A673 (cell line): Measurements from ENCODE around the gene SH3BP5L. TPM values are rescaled to one million over a fixed set of nuclear protein-coding genes. Genes with fewer than 3 reads are reported as not detected.

Experiments used
- BruUV-seq: library from RNA; stranded (reverse); fragments of 400-500 nt; replicated peaks from 2 replicates; lab custom pipeline; 2021; lab: Mats Ljungman, UMichigan
- CTCF ChIA-PET: fragments of 300-600 bp; sonication (Branson Sonifier 250); formaldehyde crosslinking; loops from one replicate; lab custom pipeline; 2022; ENCODE audit warnings: antibody characterized with exemption; lab: Charles Lee
- POLR2A ChIA-PET: fragments of 300-600 bp; sonication (Branson Sonifier 250); formaldehyde crosslinking; loops from one replicate; lab custom pipeline; 2022; ENCODE audit warnings: antibody characterized with exemption; ENCODE audit not compliant: low non-redundant PET; lab: Charles Lee
- DNase-seq: peaks from one replicate; pipeline ENCODE4 v3.0.0-alpha.2; 2015; ENCODE audit warnings: low spot score
- H3K27ac ChIP-seq: fragments of 200-600 bp; sonication (generic); 2 replicates; pipeline ENCODE4 v1.5.1; 2016; ENCODE audit warnings: mixed run types, low read depth, mild to moderate bottlenecking, mixed read lengths, antibody characterized with exemption, low read length; ENCODE audit not compliant: poor library complexity, severe bottlenecking
- H3K27me3 ChIP-seq: fragments of 200-600 bp; sonication (generic); replicated peaks from 2 replicates; pipeline ENCODE4 v1.6.1; 2017; ENCODE audit warnings: mixed run types, low read depth, mild to moderate bottlenecking, mixed read lengths, antibody characterized with exemption, low read length; ENCODE audit not compliant: insufficient read depth, poor library complexity
- H3K36me3 ChIP-seq: fragments of 200-600 bp; sonication (generic); 2 replicates; pipeline ENCODE4 v1.6.1; 2016; ENCODE audit warnings: mixed run types, mild to moderate bottlenecking, mixed read lengths, antibody characterized with exemption, low read length; ENCODE audit not compliant: insufficient read depth, poor library complexity, severe bottlenecking
- H3K4me1 ChIP-seq: fragments of 200-600 bp; sonication (generic); 2 replicates; pipeline ENCODE4 v1.6.1; 2017; ENCODE audit warnings: mixed run types, mild to moderate bottlenecking, mixed read lengths, antibody characterized with exemption, low read length; ENCODE audit not compliant: insufficient read depth, poor library complexity, severe bottlenecking
- H3K4me3 ChIP-seq: fragments of 200-600 bp; sonication (generic); 2 replicates; pipeline ENCODE4 v1.5.1; 2016; ENCODE audit warnings: low read depth, mixed run types, mild to moderate bottlenecking, mixed read lengths, low read length; ENCODE audit not compliant: poor library complexity, severe bottlenecking
- H3K9me3 ChIP-seq: fragments of 200-600 bp; sonication (generic); 2 replicates; pipeline ENCODE4 v1.6.1; 2016; ENCODE audit warnings: mixed run types, low read depth, mild to moderate bottlenecking, mixed read lengths, antibody characterized with exemption, low read length; ENCODE audit not compliant: poor library complexity, severe bottlenecking
- CTCF ChIP-seq: fragments of 300-800, 200-600 bp; sonication (generic); conservative IDR thresholded peaks from 2 replicates; pipeline ENCODE4 v1.5.1; 2017; ENCODE audit warnings: low read depth, mild to moderate bottlenecking, antibody characterized with exemption, low read length, moderate library complexity, mixed read lengths
- EZH2 ChIP-seq: fragments of 200-600 bp; sonication (generic); IDR thresholded peaks from 2 replicates; pipeline ENCODE4 v1.6.1; 2017; ENCODE audit warnings: borderline replicate concordance, low read depth, mild to moderate bottlenecking, mixed read lengths, antibody characterized with exemption, low read length; ENCODE audit not compliant: poor library complexity, severe bottlenecking
- intact Hi-C: fragments of 100-400 bp; cut with micrococcal nuclease; formaldehyde crosslinking; loops from one replicate; pipeline ENCODE4 v1.10.0; 2022; ENCODE audit not compliant: unreplicated experiment
- total RNA-seq: library from RNA; stranded (reverse); gene quantifications from 2 replicates; pipeline ENCODE4 v1.2.3, GENCODE V29; 2021

The SH3BP5L gene
- total RNA-seq, 1 experiment from 2014 or later, result 28.6 TPM

- no TSS peak for BruUV-seq
- CTCF ChIA-PET, result no interaction called here
- no peak for DNase-seq
- no peak overlapping the region for H3K27ac ChIP-seq
- H3K36me3 ChIP-seq, result no peaks in the 10 kb centered on the region
- intact Hi-C loops, result loop anchor here (5.0 kb wide), 1 partner anchor 154 kb away; no protein-coding TSS in a partner anchor
- H3K27me3 ChIP-seq, result no peaks in the 10 kb centered on the region
- H3K9me3 ChIP-seq, result no peaks in the 10 kb centered on the region
- H3K4me3 ChIP-seq, result no peak overlapping the region
- TF ChIP-seq EZH2 (no peak), CTCF (no peak)
- H3K4me1 ChIP-seq, result no peaks in the 10 kb centered on the region
- POLR2A ChIA-PET, result no interaction called here
Observed at GRCh38 chr1:248786156-248786555, 39.6 kb downstream of the SH3BP5L start.

- ChIA-PET POLR2A (no interaction called here), CTCF (no interaction called here)
- Histone ChIP-seq H3K9me3 (no peaks in the 10 kb centered on the region), H3K36me3 (no peaks in the 10 kb centered on the region), H3K27ac (no peak overlapping the region), H3K4me1 (no peaks in the 10 kb centered on the region), H3K27me3 (no peaks in the 10 kb centered on the region), H3K4me3 (no peak overlapping the region)
- BruUV-seq, result no TSS peak
- intact Hi-C loops, result no loop called here
- TF ChIP-seq EZH2 (no peak), CTCF (no peak)
- DNase-seq, result no peak
Observed at GRCh38 chr1:248783367-248783766, 42.3 kb downstream of the SH3BP5L start.

- H3K36me3 ChIP-seq, result no peaks in the 10 kb centered on the region
- POLR2A ChIA-PET, result no interaction called here
- no peaks in the 10 kb centered on the region for H3K4me1 ChIP-seq
- no peaks in the 10 kb centered on the region for H3K9me3 ChIP-seq
- no peaks in the 10 kb centered on the region for H3K27me3 ChIP-seq
- H3K27ac ChIP-seq, result no peak overlapping the region
- no TSS peak for BruUV-seq
- TF ChIP-seq EZH2, result no peak
- no peak for TF ChIP-seq CTCF
- intact Hi-C loops, result no loop called here
- no peak for DNase-seq
- CTCF ChIA-PET, result no interaction called here
- H3K4me3 ChIP-seq, result no peak overlapping the region
Observed at GRCh38 chr1:248782416-248783141, 43.1 kb downstream of the SH3BP5L start.
